ENCODE measurements around the gene PSMD6. TPM values are rescaled to one million over a fixed set of nuclear protein-coding genes. Genes with fewer than 3 reads are reported as not detected.

The PSMD6 gene
- total RNA-seq, 4 donors from 2014 or later = 37.3 to 48.7 (median 38.2) TPM

- peak overlapping the region; percentile 19 to 45 (median 38) for H3K4me3 ChIP-seq
- TF ChIP-seq POLR2A (IDR thresholded peaks at IDR 0.05) (no peak), CTCF (IDR thresholded peaks at IDR 0.05) (peak in 2 of 6 experiments; percentile 6 to 14)
- peaks cover 0 to 64% (median 16%) of the 10 kb centered on the region in 4 donors for H3K4me1 ChIP-seq
- H3K36me3 ChIP-seq = peaks cover 0 to 5% (median 0%) of the 10 kb centered on the region in 3 donors
- no peaks in the 10 kb centered on the region for H3K27me3 ChIP-seq
- no peak for DNase-seq
- no peaks in the 10 kb centered on the region for H3K9me3 ChIP-seq
- H3K27ac ChIP-seq = peak overlapping the region; percentile 67 to 80 (median 78)
Observed at GRCh38 chr3:63968612-63969350, 54.5 kb downstream of the PSMD6 start.

- no peaks in the 10 kb centered on the region for H3K36me3 ChIP-seq
- peak overlapping the region; percentile 67 to 80 (median 78) for H3K27ac ChIP-seq
- H3K4me1 ChIP-seq = peaks cover 0 to 64% (median 16%) of the 10 kb centered on the region in 4 donors
- TF ChIP-seq POLR2A (IDR thresholded peaks at IDR 0.05) (peak in 1 of 2 donors; percentile 29), CTCF (IDR thresholded peaks at IDR 0.05) (no peak)
- H3K9me3 ChIP-seq = no peaks in the 10 kb centered on the region
- H3K27me3 ChIP-seq = no peaks in the 10 kb centered on the region
- DNase-seq = peak; percentile 31 to 79 (median 75)
- peak overlapping the region; percentile 33 to 45 (median 41) for H3K4me3 ChIP-seq
Observed at GRCh38 chr3:63967675-63968611, 55.4 kb downstream of the PSMD6 start.

- DNase-seq = peak in 1 of 3 donors; percentile 58
- peak overlapping the region in 1 of 4 donors; percentile 45 for H3K4me3 ChIP-seq
- TF ChIP-seq CTCF (IDR thresholded peaks at IDR 0.05) = no peak
- no peak for TF ChIP-seq POLR2A (IDR thresholded peaks at IDR 0.05)
- H3K36me3 ChIP-seq = no peaks in the 10 kb centered on the region
- peaks cover 0 to 55% (median 15%) of the 10 kb centered on the region in 4 donors for H3K4me1 ChIP-seq
- no peaks in the 10 kb centered on the region for H3K27me3 ChIP-seq
- H3K9me3 ChIP-seq = no peaks in the 10 kb centered on the region
- H3K27ac ChIP-seq = peak overlapping the region; percentile 67 to 80 (median 78)
Observed at GRCh38 chr3:63966871-63967270, 56.4 kb downstream of the PSMD6 start.

- H3K4me3 ChIP-seq = no peak overlapping the region
- no peaks in the 10 kb centered on the region for H3K27me3 ChIP-seq
- TF ChIP-seq POLR2A (IDR thresholded peaks at IDR 0.05) (no peak), CTCF (IDR thresholded peaks at IDR 0.05) (no peak)
- H3K4me1 ChIP-seq = peaks cover 0 to 46% (median 12%) of the 10 kb centered on the region in 4 donors
- H3K9me3 ChIP-seq = no peaks in the 10 kb centered on the region
- H3K27ac ChIP-seq = peak overlapping the region in 1 of 4 donors; percentile 77
- no peak for DNase-seq
- no peaks in the 10 kb centered on the region for H3K36me3 ChIP-seq
Observed at GRCh38 chr3:63966007-63966406, 57.3 kb downstream of the PSMD6 start.

GRCh38 chr3:63964681-63965485 lies 58.4 kb downstream of the PSMD6 start:
- H3K36me3 ChIP-seq = no peaks in the 10 kb centered on the region
- no peak for DNase-seq
- no peaks in the 10 kb centered on the region for H3K27me3 ChIP-seq
- H3K9me3 ChIP-seq = no peaks in the 10 kb centered on the region
- no peak overlapping the region for H3K4me3 ChIP-seq
- no peak for TF ChIP-seq CTCF (IDR thresholded peaks at IDR 0.05)
- no peak for TF ChIP-seq POLR2A (IDR thresholded peaks at IDR 0.05)
- H3K4me1 ChIP-seq = peaks cover 0 to 44% (median 10%) of the 10 kb centered on the region in 4 donors
- no peak overlapping the region for H3K27ac ChIP-seq

Data from Peyer's patch (tissue), 4 donors.